HEK293 (cell line): Measurements from ENCODE around the gene RGMA.

Experiments used
- CTCF ChIA-PET: fragments of 350-600 bp; formaldehyde crosslinking; extraction: SDS; loops from one replicate; lab custom pipeline; 2021; ENCODE audit warnings: antibody characterized with exemption; lab: Yijun Ruan, JAX
- POLR2A ChIA-PET: fragments of 300-600 bp; formaldehyde crosslinking; extraction: SDS; loops from one replicate; lab custom pipeline; 2020; ENCODE audit warnings: antibody characterized with exemption, inconsistent platforms; lab: Yijun Ruan, JAX
- H3K27ac ChIP-seq: fragments of 200-500 bp; sonication (Bioruptor generic); 2 replicates; pipeline ENCODE4 v1.5.1; 2014; ENCODE audit warnings: low read depth, low read length, control low read depth, inconsistent platforms; ENCODE audit errors: extremely low read depth
- H3K36me3 ChIP-seq, 2 experiments: fragments of 200-500 bp in 1 of 2; sonication (Bioruptor generic) in 1 of 2; 1 replicate in 1 of 2; 2 replicates in 1 of 2; pipeline ENCODE4 v1.5.1; 2014 to 2017; ENCODE audit warnings: inconsistent platforms in 2 of 2, low read length in 2 of 2; ENCODE audit not compliant: control insufficient read depth in 2 of 2, insufficient read depth in 1 of 2
- H3K4me1 ChIP-seq: fragments of 200-500 bp; sonication (Bioruptor generic); 2 replicates; pipeline ENCODE4 v1.5.1; 2014; ENCODE audit warnings: mild to moderate bottlenecking, low read length, inconsistent platforms; ENCODE audit not compliant: control insufficient read depth, insufficient read depth
- H3K4me3 ChIP-seq: 2 replicates; pipeline ENCODE4 v1.5.1; 2011; ENCODE audit warnings: low read depth, mild to moderate bottlenecking, control low read depth, low read length, moderate library complexity
- H3K9me3 ChIP-seq: fragments of 200-500 bp; sonication (Bioruptor generic); 2 replicates; pipeline ENCODE4 v1.5.1; 2014; ENCODE audit warnings: low read depth, low read length, inconsistent platforms; ENCODE audit not compliant: control insufficient read depth, insufficient read depth
- EGR2 ChIP-seq: fragments of 450-650 bp; formaldehyde crosslinking; IDR thresholded peaks from 2 replicates; pipeline ENCODE4 v1.5.1; 2016; ENCODE audit warnings: low read depth, missing biosample characterization, missing genetic modification characterization
- SCRT2 ChIP-seq: fragments of 450-650 bp; formaldehyde crosslinking; IDR thresholded peaks from 2 replicates; pipeline ENCODE4 v1.5.1; 2016; ENCODE audit warnings: missing biosample characterization, missing genetic modification characterization
- YY1 ChIP-seq: fragments of 450-650 bp; formaldehyde crosslinking; IDR thresholded peaks from 2 replicates; pipeline ENCODE4 v1.5.1; 2018; ENCODE audit warnings: missing biosample characterization, missing genetic modification characterization
- ZFP37 ChIP-seq: fragments of 450-650 bp; formaldehyde crosslinking; IDR thresholded peaks from 2 replicates; pipeline ENCODE4 v1.5.1; 2016; ENCODE audit warnings: missing biosample characterization, missing genetic modification characterization
- ZIC2 ChIP-seq: fragments of 450-650 bp; formaldehyde crosslinking; IDR thresholded peaks from 2 replicates; pipeline ENCODE4 v1.5.1; 2016; ENCODE audit warnings: missing biosample characterization, missing genetic modification characterization
- ZNF16 ChIP-seq: fragments of 450-650 bp; formaldehyde crosslinking; IDR thresholded peaks from 2 replicates; pipeline ENCODE4 v1.5.1; 2016; ENCODE audit warnings: low read depth, missing biosample characterization, missing genetic modification characterization
- ZNF174 ChIP-seq: fragments of 450-650 bp; formaldehyde crosslinking; IDR thresholded peaks from 2 replicates; pipeline ENCODE4 v1.5.0; 2017; ENCODE audit warnings: missing biosample characterization, mild to moderate bottlenecking, missing genetic modification characterization
- ZNF514 ChIP-seq: fragments of 450-650 bp; formaldehyde crosslinking; IDR thresholded peaks from 2 replicates; pipeline ENCODE4 v1.5.1; 2016; ENCODE audit warnings: missing biosample characterization, missing genetic modification characterization
- ZNF610 ChIP-seq: fragments of 450-650 bp; formaldehyde crosslinking; IDR thresholded peaks from 2 replicates; pipeline ENCODE4 v1.5.1; 2016; ENCODE audit warnings: missing biosample characterization, missing genetic modification characterization, borderline replicate concordance
- ZNF76 ChIP-seq: fragments of 450-650 bp; formaldehyde crosslinking; IDR thresholded peaks from 2 replicates; pipeline ENCODE4; 2016; ENCODE audit warnings: low read depth, missing biosample characterization, missing genetic modification characterization, borderline replicate concordance
- ZNF791 ChIP-seq: fragments of 450-650 bp; formaldehyde crosslinking; IDR thresholded peaks from 2 replicates; pipeline ENCODE4 v1.5.1; 2016; ENCODE audit warnings: missing biosample characterization, missing genetic modification characterization
- TF ChIP-seq, protein P1 (sequence below): fragments of 450-650 bp; formaldehyde crosslinking; IDR thresholded peaks from 2 replicates; pipeline ENCODE4 v1.5.1; 2017; ENCODE audit warnings: missing biosample characterization, missing genetic modification characterization

RGMA gene

DNA sequence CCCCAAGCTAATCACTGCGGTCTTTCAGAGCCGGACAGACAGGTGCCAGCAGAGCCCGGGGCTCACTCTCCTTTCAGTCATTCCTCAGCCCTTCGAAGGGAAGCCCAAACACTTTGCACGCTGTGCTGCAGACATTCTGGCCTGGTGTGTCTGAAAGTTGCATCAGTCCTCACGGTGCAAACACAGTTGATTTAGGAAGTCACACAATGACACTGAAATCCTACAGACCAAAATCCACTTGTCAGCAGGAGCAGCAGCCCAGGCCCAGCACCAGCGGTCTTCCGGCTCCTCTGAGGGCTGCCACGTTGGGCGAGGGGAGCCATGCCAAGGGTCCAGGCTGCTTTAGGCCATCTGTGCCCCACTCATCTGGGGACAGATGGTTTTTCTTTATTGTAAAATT, 61.6 kb downstream of the RGMA start:
- Histone ChIP-seq H3K9me3 (no peaks in the 10 kb centered on the region), H3K4me1 (no peaks in the 10 kb centered on the region), H3K4me3 (no peak overlapping the region), H3K27ac (no peak overlapping the region), H3K36me3 (peaks cover 33 to 52% of the 10 kb centered on the region in 2 experiments)
- ChIA-PET POLR2A (no interaction called here), CTCF (interaction anchor here (0.6 to 8.4 kb wide), 7 partner anchors 10 to 1092 kb away, joined by 3 to 147 read pairs (median 3); partner anchors contain the start of gene RGMA)
- no peak for TF ChIP-seq ZFP37
- peak; percentile 34; the same call in 1 of the 2 replicates for TF ChIP-seq SCRT2 (tag by site-specific recombination)
- TF ChIP-seq ZNF791, result no peak
- TF ChIP-seq ZNF16 (tag by site-specific recombination), result no peak
- TF ChIP-seq ZNF514, result no peak
- TF ChIP-seq EGR2 (tag by site-specific recombination), result no peak
- TF ChIP-seq, protein P1, sequence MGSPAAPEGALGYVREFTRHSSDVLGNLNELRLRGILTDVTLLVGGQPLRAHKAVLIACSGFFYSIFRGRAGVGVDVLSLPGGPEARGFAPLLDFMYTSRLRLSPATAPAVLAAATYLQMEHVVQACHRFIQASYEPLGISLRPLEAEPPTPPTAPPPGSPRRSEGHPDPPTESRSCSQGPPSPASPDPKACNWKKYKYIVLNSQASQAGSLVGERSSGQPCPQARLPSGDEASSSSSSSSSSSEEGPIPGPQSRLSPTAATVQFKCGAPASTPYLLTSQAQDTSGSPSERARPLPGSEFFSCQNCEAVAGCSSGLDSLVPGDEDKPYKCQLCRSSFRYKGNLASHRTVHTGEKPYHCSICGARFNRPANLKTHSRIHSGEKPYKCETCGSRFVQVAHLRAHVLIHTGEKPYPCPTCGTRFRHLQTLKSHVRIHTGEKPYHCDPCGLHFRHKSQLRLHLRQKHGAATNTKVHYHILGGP (tag by site-specific recombination), result no peak

DNA sequence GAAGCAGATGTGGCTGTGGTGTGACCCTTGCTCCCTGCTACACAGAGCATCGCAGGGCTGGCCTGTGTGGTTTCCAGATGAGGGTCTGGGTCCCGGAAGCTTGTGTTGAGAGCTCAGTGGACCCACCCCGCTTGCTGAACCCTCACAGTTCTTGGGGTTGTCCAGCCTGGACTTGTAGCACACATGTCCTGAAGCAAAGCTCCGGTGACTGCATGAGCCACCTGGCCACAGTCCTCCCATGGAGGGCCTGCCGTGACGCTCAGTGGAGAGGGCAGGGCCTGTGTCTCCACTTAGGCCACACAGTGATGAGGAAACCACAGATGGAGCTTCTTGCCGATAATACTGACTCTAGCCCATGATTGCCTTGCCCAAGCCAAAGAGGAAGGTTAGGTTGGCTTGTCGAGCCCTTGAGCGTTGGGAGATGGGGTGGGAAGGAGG, 62.6 kb downstream of the RGMA start:
- TF ChIP-seq ZNF610 (tag by site-specific recombination), result no peak
- ChIA-PET CTCF (interaction anchor here (0.5 to 8.4 kb wide), 7 partner anchors 9 to 1093 kb away, joined by 3 to 147 read pairs (median 3); no protein-coding TSS in a partner anchor), POLR2A (no interaction called here)
- peaks cover 43 to 62% of the 10 kb centered on the region in 2 experiments for H3K36me3 ChIP-seq
- no peak overlapping the region for H3K4me3 ChIP-seq
- H3K27ac ChIP-seq, result no peak overlapping the region
- no peaks in the 10 kb centered on the region for H3K9me3 ChIP-seq
- H3K4me1 ChIP-seq, result no peaks in the 10 kb centered on the region

DNA sequence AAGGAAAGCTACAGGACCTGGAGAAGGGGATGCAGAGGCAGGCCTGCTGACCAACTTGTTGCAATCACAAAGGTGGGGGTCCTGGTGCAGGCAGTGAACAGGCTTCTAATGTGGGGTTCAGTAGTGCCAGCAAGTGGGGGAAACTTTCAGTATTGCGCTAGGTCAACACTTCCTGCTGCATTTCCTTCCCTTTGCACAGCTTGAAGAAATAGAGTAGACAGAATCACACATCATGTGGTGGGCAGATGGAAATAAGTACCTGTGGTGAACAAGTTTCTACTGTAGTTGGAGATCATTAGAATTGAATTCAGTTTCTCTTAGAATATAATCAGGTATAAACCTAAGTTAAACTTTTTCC, 63.4 kb downstream of the RGMA start:
- CTCF ChIA-PET, result interaction anchor here (1.4 to 8.4 kb wide), 2 partner anchors 9 to 1094 kb away, joined by 5 to 147 read pairs; no protein-coding TSS in a partner anchor
- peak; percentile 36; the same call in 1 of the 2 replicates for TF ChIP-seq SCRT2 (tag by site-specific recombination)
- no peak for TF ChIP-seq ZNF174 (tag by site-specific recombination)
- H3K4me3 ChIP-seq, result no peak overlapping the region
- no peaks in the 10 kb centered on the region for H3K9me3 ChIP-seq
- POLR2A ChIA-PET, result no interaction called here
- peaks cover 48 to 70% of the 10 kb centered on the region in 2 experiments for H3K36me3 ChIP-seq
- H3K4me1 ChIP-seq, result no peaks in the 10 kb centered on the region
- no peak overlapping the region for H3K27ac ChIP-seq

DNA sequence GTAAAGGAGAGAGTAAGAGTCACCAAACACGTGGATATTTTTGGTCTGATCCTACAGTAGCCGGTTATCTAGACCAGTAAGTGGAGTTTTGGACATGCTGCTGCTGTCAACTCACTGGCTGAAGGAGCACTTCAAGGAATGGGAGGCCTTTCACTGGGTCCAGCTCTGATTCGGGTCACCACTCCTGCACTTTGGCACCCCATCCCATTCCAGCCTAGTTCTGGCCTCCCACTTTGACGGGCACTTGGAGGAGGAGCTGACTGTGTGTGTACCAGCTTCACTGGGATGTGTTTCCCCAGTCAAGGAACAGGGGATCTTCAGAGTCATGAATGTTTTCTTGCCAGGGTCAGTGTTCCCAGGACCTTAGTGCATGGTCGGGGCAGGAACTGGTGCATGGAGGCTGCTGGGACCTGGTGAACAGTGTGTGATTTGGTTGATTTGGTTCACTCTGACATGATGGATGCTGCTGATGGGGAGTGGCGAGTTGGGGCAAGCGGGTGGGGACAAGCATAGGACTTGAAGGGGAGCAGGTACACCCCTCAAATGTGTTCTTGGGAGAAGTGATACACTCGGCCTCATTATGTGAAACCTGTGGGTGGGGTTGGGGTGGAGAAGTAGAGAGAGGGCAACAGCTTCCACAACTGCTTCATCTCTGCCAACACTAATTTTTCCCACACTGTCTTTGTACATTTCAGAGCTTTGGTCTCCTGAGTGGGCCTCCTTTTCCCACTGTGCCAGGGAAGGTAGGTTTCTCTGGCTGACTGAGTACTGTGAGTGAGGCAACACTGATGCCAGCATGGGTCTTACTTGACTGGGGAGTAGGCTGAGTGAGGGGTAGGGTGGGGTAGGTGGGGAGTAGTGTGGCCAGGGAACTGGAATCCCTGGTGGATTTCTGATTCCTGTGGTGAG, 64.0 kb downstream of the RGMA start:
- peaks cover 54 to 76% of the 10 kb centered on the region in 2 experiments for H3K36me3 ChIP-seq
- H3K4me3 ChIP-seq, result no peak overlapping the region
- CTCF ChIA-PET, result interaction anchor here (0.6 to 8.4 kb wide), 4 partner anchors 8 to 1095 kb away, joined by 3 to 147 read pairs (median 4); no protein-coding TSS in a partner anchor
- no peak overlapping the region for H3K27ac ChIP-seq
- H3K9me3 ChIP-seq, result no peaks in the 10 kb centered on the region
- peak; percentile 43 for TF ChIP-seq ZIC2
- TF ChIP-seq YY1 (tag by site-specific recombination), result no peak
- POLR2A ChIA-PET, result no interaction called here
- no peaks in the 10 kb centered on the region for H3K4me1 ChIP-seq

DNA sequence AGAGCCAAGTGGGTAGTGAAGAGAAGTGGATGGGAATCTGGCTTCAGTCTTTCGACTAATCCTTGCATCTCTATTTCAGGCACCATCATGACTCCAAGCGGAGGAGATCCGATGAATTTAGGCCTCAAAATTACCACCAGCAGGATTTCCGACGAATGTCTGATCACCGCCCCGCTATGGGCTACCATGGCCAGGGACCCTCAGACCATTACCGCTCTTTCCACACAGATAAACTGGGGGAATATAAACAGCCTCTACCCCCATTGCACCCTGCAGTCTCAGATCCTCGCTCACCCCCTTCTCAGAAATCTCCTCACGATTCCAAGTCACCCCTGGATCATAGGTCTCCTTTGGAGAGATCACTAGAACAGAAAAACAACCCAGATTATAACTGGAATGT, 64.7 kb downstream of the RGMA start:
- Histone ChIP-seq H3K9me3 (no peaks in the 10 kb centered on the region), H3K4me3 (no peak overlapping the region), H3K27ac (no peak overlapping the region), H3K36me3 (peaks cover 60 to 83% of the 10 kb centered on the region in 2 experiments), H3K4me1 (no peaks in the 10 kb centered on the region)
- ChIA-PET CTCF (no interaction called here), POLR2A (no interaction called here)
- no peak for TF ChIP-seq ZNF76 (tag by site-specific recombination)
